HepG2 (cell line): ENCODE data around the gene CLDN9. TPM values are rescaled to one million over a fixed set of nuclear protein-coding genes. Genes with fewer than 3 reads are reported as not detected.

Experiments used
- EP300 ChIP-seq, 3 experiments: sonication (generic) in 1 of 3; formaldehyde crosslinking in 1 of 3; IDR thresholded peaks; 2 replicates each; pipeline versions ENCODE4 v1.5.1 to v1.6.1; 2011 to 2020; ENCODE audit warnings: low read depth in 2 of 3, low read length in 2 of 3, borderline replicate concordance in 1 of 3, improper control_type of control experiment in 1 of 3, mild to moderate bottlenecking in 1 of 3, missing genetic modification reagents in 1 of 3, moderate library complexity in 1 of 3
- GATAD1 ChIP-seq: IDR thresholded peaks from 2 replicates; pipeline ENCODE4 v1.6.1; 2016; ENCODE audit warnings: missing genetic modification reagents, missing compliant biosample characterization
- GPN1 ChIP-seq: sonication (generic); formaldehyde crosslinking; IDR thresholded peaks from 2 replicates; pipeline ENCODE4 v1.5.1; 2020; ENCODE audit warnings: missing genetic modification reagents, borderline replicate concordance
- KDM5A ChIP-seq: fragments of 200-600 bp; sonication (generic); IDR thresholded peaks from 2 replicates; pipeline ENCODE4 v1.7.0; 2018; ENCODE audit warnings: antibody characterized with exemption, mild to moderate bottlenecking, low read length, borderline replicate concordance
- MEIS2 ChIP-seq: sonication (generic); formaldehyde crosslinking; IDR thresholded peaks from 2 replicates; pipeline ENCODE4 v1.9.0; 2021; ENCODE audit warnings: mild to moderate bottlenecking, missing genetic modification reagents
- POLR2AphosphoS2 ChIP-seq: IDR thresholded peaks from 2 replicates; pipeline ENCODE4 v1.6.1; 2011; ENCODE audit warnings: low read depth, low read length, improper control_type of control experiment
- SALL1 ChIP-seq: sonication (generic); formaldehyde crosslinking; IDR thresholded peaks from 2 replicates; pipeline ENCODE4 v1.8.0; 2022; ENCODE audit warnings: mild to moderate bottlenecking, missing genetic modification reagents
- SIX4 ChIP-seq: sonication (generic); formaldehyde crosslinking; IDR thresholded peaks from 2 replicates; pipeline ENCODE4 v1.4.0; 2020; ENCODE audit warnings: missing genetic modification reagents
- ZKSCAN5 ChIP-seq: sonication (generic); formaldehyde crosslinking; IDR thresholded peaks from 2 replicates; pipeline ENCODE4 v1.5.1; 2020; ENCODE audit warnings: mild to moderate bottlenecking, missing genetic modification reagents
- ZMYM4 ChIP-seq: sonication (generic); formaldehyde crosslinking; IDR thresholded peaks from 2 replicates; pipeline ENCODE4 v1.8.1; 2023; ENCODE audit warnings: mild to moderate bottlenecking, missing genetic modification reagents
- ZNF260 ChIP-seq: sonication (generic); formaldehyde crosslinking; IDR thresholded peaks from 2 replicates; pipeline ENCODE4 v1.4.0; 2020; ENCODE audit warnings: missing genetic modification reagents, low read depth, mild to moderate bottlenecking, borderline replicate concordance
- ZNF44 ChIP-seq: sonication (generic); formaldehyde crosslinking; IDR thresholded peaks from 2 replicates; pipeline ENCODE4 v1.5.1; 2020; ENCODE audit warnings: mild to moderate bottlenecking, missing genetic modification reagents
- ZNF543 ChIP-seq: sonication (generic); formaldehyde crosslinking; IDR thresholded peaks from 2 replicates; pipeline ENCODE4 v1.4.0; 2020; ENCODE audit warnings: mild to moderate bottlenecking, missing genetic modification reagents
- ZNF652 ChIP-seq: IDR thresholded peaks from 2 replicates; pipeline ENCODE4 v1.6.1; 2016; ENCODE audit warnings: low read depth, borderline replicate concordance
- ZNF713 ChIP-seq: sonication (generic); formaldehyde crosslinking; IDR thresholded peaks from 2 replicates; pipeline ENCODE4 v1.4.0; 2020; ENCODE audit warnings: mild to moderate bottlenecking, missing genetic modification reagents
- ZNF720 ChIP-seq: sonication (generic); formaldehyde crosslinking; IDR thresholded peaks from 2 replicates; pipeline ENCODE4 v1.4.0; 2020; ENCODE audit warnings: missing genetic modification reagents
- ZNF780A ChIP-seq: sonication (generic); formaldehyde crosslinking; IDR thresholded peaks from 2 replicates; pipeline ENCODE4 v1.8.0; 2022; ENCODE audit warnings: mild to moderate bottlenecking, missing genetic modification reagents, moderate library complexity
- polyA plus RNA-seq, 8 experiments: library from polyadenylated mRNA; depleted of rRNA in 3 of 8; stranded (reverse) in 7 of 8; unstranded in 1 of 8; fragments of >200 nt; fragmentation: Illumina TruSeq in 4 of 8; extraction: Trizol in 4 of 8; gene quantifications; 2 replicates each; pipeline versions ENCODE4 v1.2.1 to v1.2.3, GENCODE V29; 2011 to 2016; ENCODE audit warnings: low read depth in 4 of 8, missing spikeins in 1 of 8, mixed read lengths in 1 of 8; ENCODE audit not compliant: insufficient read depth in 1 of 8
- total RNA-seq, 5 experiments: library from RNA; depleted of rRNA; stranded (reverse); fragments of >200 nt; fragmentation: Illumina TruSeq; extraction: Trizol; gene quantifications; 2 replicates each; pipeline ENCODE4 v1.2.3, GENCODE V29; 2016; ENCODE audit warnings: low read depth in 1 of 5
- TF ChIP-seq, protein P1 (sequence below), 2 experiments: fragments of 450-650 bp in 1 of 2; sonication (generic) in 1 of 2; formaldehyde crosslinking in 1 of 2; IDR thresholded peaks; 2 replicates each; pipeline versions ENCODE4 v1.6.1 to v1.8.0; 2016 to 2022; ENCODE audit warnings: antibody characterized with exemption in 1 of 2, mild to moderate bottlenecking in 1 of 2, missing genetic modification reagents in 1 of 2
- TF ChIP-seq, protein P2 (sequence below): sonication (generic); formaldehyde crosslinking; IDR thresholded peaks from 2 replicates; pipeline ENCODE4 v1.4.0; 2020; ENCODE audit warnings: mild to moderate bottlenecking, missing genetic modification reagents

The CLDN9 gene
- total and polyA plus RNA-seq, 2 of the 13 experiments (the other 11 are each of a cell fraction or from before 2014, with no cell fraction given): 0.15 to 0.26 TPM

DNA sequence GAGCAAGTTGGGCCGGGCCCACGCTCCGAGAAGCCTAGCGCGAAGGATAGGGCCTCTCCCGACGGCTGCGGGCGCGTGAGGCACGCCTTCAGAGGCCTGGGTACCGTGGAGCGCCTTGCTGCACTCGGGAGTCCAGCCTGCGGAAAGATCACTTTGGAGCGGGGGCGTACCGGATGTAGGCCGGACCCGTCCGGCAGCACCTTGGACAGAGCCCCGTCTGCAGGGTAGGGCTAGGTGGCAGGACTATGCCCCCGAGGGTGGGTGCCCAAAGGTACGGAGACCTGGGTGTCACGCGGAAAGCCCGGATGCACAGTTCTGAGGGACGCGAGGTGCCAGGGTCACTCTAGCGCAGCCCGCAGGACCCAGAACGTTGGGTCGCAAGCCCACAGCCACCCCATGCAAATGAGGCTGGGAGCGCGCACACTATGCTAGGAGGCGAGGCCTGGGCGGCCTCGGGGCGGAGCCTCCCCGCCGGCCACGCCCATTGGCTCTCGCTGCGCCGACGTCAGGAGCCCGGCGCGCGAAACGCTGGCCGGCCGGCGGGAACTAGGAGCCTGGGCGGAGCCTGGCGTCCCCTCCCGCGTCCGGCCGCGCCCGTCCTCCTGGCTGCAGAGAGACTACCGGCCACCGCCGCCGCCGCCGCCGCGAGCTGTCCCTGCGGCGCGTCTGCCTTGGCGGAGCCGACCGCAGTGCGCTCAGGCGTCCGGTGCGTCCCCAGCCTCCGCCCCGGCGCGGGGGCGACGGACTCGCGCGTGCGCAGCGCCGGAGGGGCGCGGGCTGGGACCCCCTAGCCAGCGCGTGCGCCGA, 43.8 kb upstream of the CLDN9 start, which contains the start of gene PAQR4 (continued):
- TF ChIP-seq EP300 (IDR thresholded peaks at IDR 0.05; ENCODE audit: low read depth in 2 of 2, low read length in 2 of 2) (peak in 1 of 2 experiments; percentile 28; a peak in 1 of 4 replicates), EP300 (CRISPR knock-in tag; IDR thresholded peaks at IDR 0.05; ENCODE audit: borderline replicate concordance) (peak; percentile 56; the same call in 1 of the 2 replicates), GATAD1 (peak; percentile 74; the same call in 1 of the 2 replicates), ZNF780A (CRISPR knock-in tag) (0 out of 2 replicates have a peak, but pooled peaks have one; percentile 64), ZNF260 (CRISPR knock-in tag) (no peak), ZNF720 (CRISPR knock-in tag) (0 out of 2 replicates have a peak, but pooled peaks have one; percentile 82), POLR2AphosphoS2 (no peak), ZNF713 (CRISPR knock-in tag) (0 out of 2 replicates have a peak, but pooled peaks have one; percentile 97), ZNF44 (CRISPR knock-in tag) (peak; percentile 90; the same call in 1 of the 2 replicates), ZNF652 (peak; percentile 32; the same call in 1 of the 2 replicates), SALL1 (CRISPR knock-in tag) (peak; percentile 99), SIX4 (CRISPR knock-in tag) (peak; percentile 78; the same call in 1 of the 2 replicates), KDM5A (peak; percentile 28; the same call in 1 of the 2 replicates), MEIS2 (CRISPR knock-in tag) (peak; percentile 81), ZKSCAN5 (CRISPR knock-in tag) (0 out of 2 replicates have a peak, but pooled peaks have one; percentile 12), ZMYM4 (CRISPR knock-in tag) (peak; percentile 83), ZNF543 (peak; percentile 96), GPN1 (CRISPR knock-in tag) (peak; percentile 85; the same call in 1 of the 2 replicates)
- TF ChIP-seq, protein P1, sequence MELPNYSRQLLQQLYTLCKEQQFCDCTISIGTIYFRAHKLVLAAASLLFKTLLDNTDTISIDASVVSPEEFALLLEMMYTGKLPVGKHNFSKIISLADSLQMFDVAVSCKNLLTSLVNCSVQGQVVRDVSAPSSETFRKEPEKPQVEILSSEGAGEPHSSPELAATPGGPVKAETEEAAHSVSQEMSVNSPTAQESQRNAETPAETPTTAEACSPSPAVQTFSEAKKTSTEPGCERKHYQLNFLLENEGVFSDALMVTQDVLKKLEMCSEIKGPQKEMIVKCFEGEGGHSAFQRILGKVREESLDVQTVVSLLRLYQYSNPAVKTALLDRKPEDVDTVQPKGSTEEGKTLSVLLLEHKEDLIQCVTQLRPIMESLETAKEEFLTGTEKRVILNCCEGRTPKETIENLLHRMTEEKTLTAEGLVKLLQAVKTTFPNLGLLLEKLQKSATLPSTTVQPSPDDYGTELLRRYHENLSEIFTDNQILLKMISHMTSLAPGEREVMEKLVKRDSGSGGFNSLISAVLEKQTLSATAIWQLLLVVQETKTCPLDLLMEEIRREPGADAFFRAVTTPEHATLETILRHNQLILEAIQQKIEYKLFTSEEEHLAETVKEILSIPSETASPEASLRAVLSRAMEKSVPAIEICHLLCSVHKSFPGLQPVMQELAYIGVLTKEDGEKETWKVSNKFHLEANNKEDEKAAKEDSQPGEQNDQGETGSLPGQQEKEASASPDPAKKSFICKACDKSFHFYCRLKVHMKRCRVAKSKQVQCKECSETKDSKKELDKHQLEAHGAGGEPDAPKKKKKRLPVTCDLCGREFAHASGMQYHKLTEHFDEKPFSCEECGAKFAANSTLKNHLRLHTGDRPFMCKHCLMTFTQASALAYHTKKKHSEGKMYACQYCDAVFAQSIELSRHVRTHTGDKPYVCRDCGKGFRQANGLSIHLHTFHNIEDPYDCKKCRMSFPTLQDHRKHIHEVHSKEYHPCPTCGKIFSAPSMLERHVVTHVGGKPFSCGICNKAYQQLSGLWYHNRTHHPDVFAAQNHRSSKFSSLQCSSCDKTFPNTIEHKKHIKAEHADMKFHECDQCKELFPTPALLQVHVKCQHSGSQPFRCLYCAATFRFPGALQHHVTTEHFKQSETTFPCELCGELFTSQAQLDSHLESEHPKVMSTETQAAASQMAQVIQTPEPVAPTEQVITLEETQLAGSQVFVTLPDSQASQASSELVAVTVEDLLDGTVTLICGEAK (IDR thresholded peaks at IDR 0.05): no peak
- TF ChIP-seq, protein P1 (CRISPR knock-in tag; IDR thresholded peaks at IDR 0.05): peak; percentile 93
- TF ChIP-seq, protein P2, sequence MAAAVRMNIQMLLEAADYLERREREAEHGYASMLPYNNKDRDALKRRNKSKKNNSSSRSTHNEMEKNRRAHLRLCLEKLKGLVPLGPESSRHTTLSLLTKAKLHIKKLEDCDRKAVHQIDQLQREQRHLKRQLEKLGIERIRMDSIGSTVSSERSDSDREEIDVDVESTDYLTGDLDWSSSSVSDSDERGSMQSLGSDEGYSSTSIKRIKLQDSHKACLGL (CRISPR knock-in tag): peak; percentile 99
